T-helper 17 cell (primary cell): Measurements from ENCODE around the gene CYP2B6. TPM values are rescaled to one million over a fixed set of nuclear protein-coding genes. Genes with fewer than 3 reads are reported as not detected.
"Not testable (repeated sequence)": the region's sequence is repeated elsewhere in the genome, so short reads cannot be mapped to it uniquely, and the experiment has no call there.

Experiments
- ATAC-seq: fragments of 150-1000 bp; cut with Tn5 transposase; 2 replicates; pipeline ENCODE4 v1.10.0; 2021; ENCODE audit warnings: mild to moderate bottlenecking, moderate library complexity
- DNase-seq, 3 donors: peaks; one replicate each; pipeline versions ENCODE4 v3.0.0 to v3.0.0-alpha.2; 2020 to 2021
- H3K9me3 ChIP-seq: one replicate; pipeline ENCODE4 v1.7.0; 2013; ENCODE audit warnings: low read length, mild to moderate bottlenecking; ENCODE audit not compliant: control insufficient read depth, poor library complexity, severe bottlenecking
- H3K27ac Mint-ChIP-seq: one replicate; pipeline ENCODE4 v1.8.0; 2022; ENCODE audit warnings: mild to moderate bottlenecking, moderate library complexity, mixed read lengths
- H3K27me3 Mint-ChIP-seq: one replicate; pipeline ENCODE4 v1.8.0; 2022; ENCODE audit warnings: mixed read lengths
- H3K36me3 Mint-ChIP-seq: one replicate; pipeline ENCODE4 v1.8.0; 2022; ENCODE audit warnings: low read depth, mixed read lengths
- H3K4me1 Mint-ChIP-seq: one replicate; pipeline ENCODE4 v1.8.0; 2022; ENCODE audit warnings: mild to moderate bottlenecking, mixed read lengths
- H3K4me3 Mint-ChIP-seq: one replicate; pipeline ENCODE4 v1.8.0; 2022; ENCODE audit warnings: mild to moderate bottlenecking, moderate library complexity, mixed read lengths
- total RNA-seq, 4 donors: library from RNA in 2 of 4; stranded (reverse) in 2 of 4; gene quantifications; one replicate each; pipeline ENCODE4 v1.2.3 and lab custom pipeline; 2022 to 2026

CYP2B6 gene
- total RNA-seq, 2 donors from 2014 or later, result not detected

GRCh38 chr19:41027273-41027967 lies 36.3 kb downstream of the CYP2B6 start:
- DNase-seq (no peak), ATAC-seq (no peak)
- H3K4me1 Mint-ChIP-seq, result peaks cover 9% of the 10 kb centered on the region
- peaks cover 51% of the 10 kb centered on the region for H3K27me3 Mint-ChIP-seq
- H3K9me3 ChIP-seq, result no peaks in the 10 kb centered on the region
- H3K4me3 Mint-ChIP-seq, result no peak overlapping the region
- H3K27ac Mint-ChIP-seq, result no peak overlapping the region
- H3K36me3 Mint-ChIP-seq, result peaks cover 21% of the 10 kb centered on the region

- H3K4me3 Mint-ChIP-seq, result no peak overlapping the region
- ATAC-seq, result no peak
- H3K27ac Mint-ChIP-seq, result no peak overlapping the region
- DNase-seq, result no peak
- H3K27me3 Mint-ChIP-seq, result peaks cover 32% of the 10 kb centered on the region
- H3K36me3 Mint-ChIP-seq, result peaks cover 16% of the 10 kb centered on the region
- peaks cover 13% of the 10 kb centered on the region for H3K4me1 Mint-ChIP-seq
- H3K9me3 ChIP-seq, result peaks cover 2% of the 10 kb centered on the region
Measured at GRCh38 chr19:41029524-41030432, 38.7 kb downstream of the CYP2B6 start.

- H3K27me3 Mint-ChIP-seq, result peaks cover 23% of the 10 kb centered on the region
- no peak overlapping the region for H3K4me3 Mint-ChIP-seq
- peaks cover 13% of the 10 kb centered on the region for H3K4me1 Mint-ChIP-seq
- H3K9me3 ChIP-seq, result peaks cover 2% of the 10 kb centered on the region
- no peak for DNase-seq
- no peak for ATAC-seq
- peaks cover 12% of the 10 kb centered on the region for H3K36me3 Mint-ChIP-seq
- H3K27ac Mint-ChIP-seq, result no peak overlapping the region
Measured at GRCh38 chr19:41030651-41031050, 39.6 kb downstream of the CYP2B6 start.

- no peak overlapping the region for H3K4me3 Mint-ChIP-seq
- ATAC-seq (no peak), DNase-seq (no peak)
- peaks cover 11% of the 10 kb centered on the region for H3K27me3 Mint-ChIP-seq
- peaks cover 4% of the 10 kb centered on the region for H3K4me1 Mint-ChIP-seq
- no peak overlapping the region for H3K27ac Mint-ChIP-seq
- H3K9me3 ChIP-seq, result peaks cover 2% of the 10 kb centered on the region
- H3K36me3 Mint-ChIP-seq, result peaks cover 3% of the 10 kb centered on the region
Measured at GRCh38 chr19:41031916-41032315, 40.8 kb downstream of the CYP2B6 start.

- not testable (repeated sequence) for H3K4me3 Mint-ChIP-seq, H3K36me3 Mint-ChIP-seq, H3K9me3 ChIP-seq, H3K27ac Mint-ChIP-seq, ATAC-seq, H3K4me1 Mint-ChIP-seq, DNase-seq, H3K27me3 Mint-ChIP-seq
Measured at GRCh38 chr19:41033324-41033723, 42.2 kb downstream of the CYP2B6 start.

GRCh38 chr19:41039806-41040205 lies 48.7 kb downstream of the CYP2B6 start:
- no peaks in the 10 kb centered on the region for H3K9me3 ChIP-seq
- no peak for DNase-seq
- Mint-ChIP-seq H3K27ac (no peak overlapping the region), H3K4me1 (peaks cover 7% of the 10 kb centered on the region), H3K36me3 (peaks cover 3% of the 10 kb centered on the region), H3K27me3 (no peaks in the 10 kb centered on the region), H3K4me3 (no peak overlapping the region)
- no peak for ATAC-seq

GRCh38 chr19:41045095-41045494 lies 54.0 kb downstream of the CYP2B6 start:
- DNase-seq, H3K9me3 ChIP-seq, ATAC-seq, H3K4me3 Mint-ChIP-seq, H3K36me3 Mint-ChIP-seq: not testable (repeated sequence)
- peaks cover 15% of the 10 kb centered on the region for H3K4me1 Mint-ChIP-seq
- peak overlapping the region; percentile 37 for H3K27ac Mint-ChIP-seq
- peaks cover 28% of the 10 kb centered on the region for H3K27me3 Mint-ChIP-seq

- H3K9me3 ChIP-seq, result no peaks in the 10 kb centered on the region
- ATAC-seq, result no peak
- H3K36me3 Mint-ChIP-seq, result peaks cover 6% of the 10 kb centered on the region
- no peak for DNase-seq
- no peak overlapping the region for H3K27ac Mint-ChIP-seq
- peaks cover 4% of the 10 kb centered on the region for H3K4me1 Mint-ChIP-seq
- peaks cover 71% of the 10 kb centered on the region for H3K27me3 Mint-ChIP-seq
- H3K4me3 Mint-ChIP-seq, result no peak overlapping the region
Measured at GRCh38 chr19:41050426-41050825, 59.3 kb downstream of the CYP2B6 start.

GRCh38 chr19:41052162-41052561 lies 61.1 kb downstream of the CYP2B6 start:
- ATAC-seq, H3K36me3 Mint-ChIP-seq, H3K4me3 Mint-ChIP-seq, DNase-seq, H3K9me3 ChIP-seq, H3K4me1 Mint-ChIP-seq, H3K27ac Mint-ChIP-seq: not testable (repeated sequence)
- peaks cover 70% of the 10 kb centered on the region for H3K27me3 Mint-ChIP-seq

GRCh38 chr19:41053331-41053730 lies 62.2 kb downstream of the CYP2B6 start:
- DNase-seq, ATAC-seq: not testable (repeated sequence)

GRCh38 chr19:41064974-41065569 lies 74.0 kb downstream of the CYP2B6 start:
- ATAC-seq (no peak), DNase-seq (no peak)
- Mint-ChIP-seq H3K27me3 (peaks cover 26% of the 10 kb centered on the region), H3K4me3 (no peak overlapping the region), H3K4me1 (peaks cover 3% of the 10 kb centered on the region), H3K27ac (no peak overlapping the region), H3K36me3 (no peaks in the 10 kb centered on the region)
- H3K9me3 ChIP-seq, result no peaks in the 10 kb centered on the region

More at GRCh38 chr19:41053331-41053730, 62.2 kb downstream of the CYP2B6 start:
- H3K27me3 Mint-ChIP-seq, result peaks cover 71% of the 10 kb centered on the region
- H3K4me1 Mint-ChIP-seq, H3K36me3 Mint-ChIP-seq, H3K27ac Mint-ChIP-seq, H3K4me3 Mint-ChIP-seq, H3K9me3 ChIP-seq: not testable (repeated sequence)
